HUES6 (cell line): Measurements from ENCODE around the gene GAGE10.

Experiments used
- H3K27ac ChIP-seq: 2 replicates; pipeline ENCODE4 v1.7.0; 2013; ENCODE audit warnings: low read depth, mild to moderate bottlenecking, low read length, inconsistent platforms
- H3K27me3 ChIP-seq: 2 replicates; pipeline ENCODE4 v1.6.1; 2013; ENCODE audit warnings: low read length; ENCODE audit not compliant: control insufficient read depth, insufficient read depth
- H3K36me3 ChIP-seq: 2 replicates; pipeline ENCODE4 v1.6.1; 2013; ENCODE audit warnings: low read length; ENCODE audit not compliant: control insufficient read depth, insufficient read depth
- H3K4me1 ChIP-seq: 2 replicates; pipeline ENCODE4 v1.6.1; 2013; ENCODE audit warnings: low read length; ENCODE audit not compliant: control insufficient read depth, insufficient read depth
- H3K4me3 ChIP-seq: 2 replicates; pipeline ENCODE4 v1.5.1; 2013; ENCODE audit warnings: low read depth, low read length
- H3K9ac ChIP-seq: one replicate; pipeline ENCODE4 v1.6.1; 2013; ENCODE audit warnings: mild to moderate bottlenecking, low read length
- H3K9me3 ChIP-seq: 2 replicates; pipeline ENCODE4 v1.6.1; 2013; ENCODE audit warnings: low read depth, low read length; ENCODE audit not compliant: control insufficient read depth, insufficient read depth

GAGE10 gene

GRCh38 chrX:49276671-49277534, 26.5 kb upstream of the GAGE10 start:
- Histone ChIP-seq H3K9me3 (peaks cover 11% of the 10 kb centered on the region; the same call in 1 of the 2 replicates), H3K27ac (no peak overlapping the region), H3K36me3 (no peaks in the 10 kb centered on the region), H3K4me3 (no peak overlapping the region), H3K9ac (no peak overlapping the region), H3K4me1 (no peaks in the 10 kb centered on the region; the same call in 1 of the 2 replicates), H3K27me3 (no peaks in the 10 kb centered on the region)

- Histone ChIP-seq H3K4me3 (no peak overlapping the region), H3K4me1 (no peaks in the 10 kb centered on the region; the same call in 1 of the 2 replicates)
Measured at GRCh38 chrX:49277535-49277830, 26.0 kb upstream of the GAGE10 start.

GRCh38 chrX:49278081-49278480, 25.4 kb upstream of the GAGE10 start:
- Histone ChIP-seq H3K9ac (no peak overlapping the region), H3K4me1 (no peaks in the 10 kb centered on the region; the same call in 1 of the 2 replicates), H3K27ac (no peak overlapping the region), H3K36me3 (no peaks in the 10 kb centered on the region), H3K27me3 (no peaks in the 10 kb centered on the region), H3K9me3 (peaks cover 9% of the 10 kb centered on the region; the same call in 1 of the 2 replicates), H3K4me3 (no peak overlapping the region)

More at GRCh38 chrX:49277535-49277830, 26.0 kb upstream of the GAGE10 start:
- H3K27ac ChIP-seq, result no peak overlapping the region
- no peaks in the 10 kb centered on the region for H3K27me3 ChIP-seq
- no peak overlapping the region for H3K9ac ChIP-seq
- peaks cover 11% of the 10 kb centered on the region; the same call in 1 of the 2 replicates for H3K9me3 ChIP-seq
- H3K36me3 ChIP-seq, result no peaks in the 10 kb centered on the region

GRCh38 chrX:49282647-49283011, 20.8 kb upstream of the GAGE10 start:
- Histone ChIP-seq H3K27me3 (no peaks in the 10 kb centered on the region), H3K9ac (no peak overlapping the region), H3K4me1 (no peaks in the 10 kb centered on the region; the same call in 1 of the 2 replicates), H3K36me3 (no peaks in the 10 kb centered on the region), H3K9me3 (peaks cover 8% of the 10 kb centered on the region; the same call in 1 of the 2 replicates), H3K4me3 (no peak overlapping the region), H3K27ac (no peak overlapping the region)

- Histone ChIP-seq H3K27ac (no peak overlapping the region), H3K4me3 (no peak overlapping the region), H3K4me1 (no peaks in the 10 kb centered on the region; the same call in 1 of the 2 replicates), H3K27me3 (no peaks in the 10 kb centered on the region), H3K9ac (no peak overlapping the region), H3K9me3 (peaks cover 4% of the 10 kb centered on the region; the same call in 1 of the 2 replicates), H3K36me3 (no peaks in the 10 kb centered on the region)
Measured at GRCh38 chrX:49284212-49284611, 19.2 kb upstream of the GAGE10 start.

GRCh38 chrX:49286136-49286535, 17.3 kb upstream of the GAGE10 start:
- Histone ChIP-seq H3K27ac (no peak overlapping the region), H3K9ac (no peak overlapping the region), H3K9me3 (peaks cover 11% of the 10 kb centered on the region; the same call in 1 of the 2 replicates), H3K36me3 (no peaks in the 10 kb centered on the region), H3K27me3 (no peaks in the 10 kb centered on the region), H3K4me1 (no peaks in the 10 kb centered on the region; the same call in 1 of the 2 replicates), H3K4me3 (no peak overlapping the region)

- H3K4me1 ChIP-seq, result no peaks in the 10 kb centered on the region; the same call in 1 of the 2 replicates
- peaks cover 11% of the 10 kb centered on the region; the same call in 1 of the 2 replicates for H3K9me3 ChIP-seq
- no peak overlapping the region for H3K9ac ChIP-seq
- H3K4me3 ChIP-seq, result no peak overlapping the region
- no peak overlapping the region for H3K27ac ChIP-seq
- no peaks in the 10 kb centered on the region for H3K27me3 ChIP-seq
- H3K36me3 ChIP-seq, result no peaks in the 10 kb centered on the region
Measured at GRCh38 chrX:49286581-49286980, 16.9 kb upstream of the GAGE10 start.

- Histone ChIP-seq H3K4me1 (0 out of 2 replicates have a peak, but pooled peaks cover 3% of the 10 kb centered on the region), H3K4me3 (no peak overlapping the region), H3K27me3 (no peaks in the 10 kb centered on the region), H3K36me3 (no peaks in the 10 kb centered on the region), H3K9ac (no peak overlapping the region), H3K9me3 (peaks cover 12% of the 10 kb centered on the region; the same call in 1 of the 2 replicates), H3K27ac (no peak overlapping the region)
Measured at GRCh38 chrX:49287665-49288064, 15.8 kb upstream of the GAGE10 start.

- H3K27me3 ChIP-seq, result no peaks in the 10 kb centered on the region
- peaks cover 16% of the 10 kb centered on the region; the same call in 1 of the 2 replicates for H3K9me3 ChIP-seq
- H3K36me3 ChIP-seq, result no peaks in the 10 kb centered on the region
- H3K4me1 ChIP-seq, result 0 out of 2 replicates have a peak, but pooled peaks cover 3% of the 10 kb centered on the region
- H3K27ac ChIP-seq, result no peak overlapping the region
- H3K4me3 ChIP-seq, result no peak overlapping the region
- no peak overlapping the region for H3K9ac ChIP-seq
Measured at GRCh38 chrX:49290215-49290614, 13.2 kb upstream of the GAGE10 start.

GRCh38 chrX:49291615-49292337, 11.7 kb upstream of the GAGE10 start:
- no peak overlapping the region for H3K27ac ChIP-seq
- H3K4me1 ChIP-seq, result 0 out of 2 replicates have a peak, but pooled peaks cover 3% of the 10 kb centered on the region
- no peaks in the 10 kb centered on the region for H3K27me3 ChIP-seq
- H3K9me3 ChIP-seq, result peaks cover 16% of the 10 kb centered on the region; the same call in 1 of the 2 replicates
- H3K9ac ChIP-seq, result no peak overlapping the region
- H3K36me3 ChIP-seq, result no peaks in the 10 kb centered on the region
- H3K4me3 ChIP-seq, result no peak overlapping the region
